Dedifferentiated amniotic fluid mesenchymal stem cell (primary cell): ENCODE data around the gene CELA2B.
"Not testable (repeated sequence)": the region's sequence is repeated elsewhere in the genome, so short reads cannot be mapped to it uniquely, and the experiment has no call there.

Experiments
- DNase-seq: peaks from one replicate; pipeline ENCODE4 v3.0.0-alpha.2; 2016; ENCODE audit errors: extremely low spot score

CELA2B gene

DNA sequence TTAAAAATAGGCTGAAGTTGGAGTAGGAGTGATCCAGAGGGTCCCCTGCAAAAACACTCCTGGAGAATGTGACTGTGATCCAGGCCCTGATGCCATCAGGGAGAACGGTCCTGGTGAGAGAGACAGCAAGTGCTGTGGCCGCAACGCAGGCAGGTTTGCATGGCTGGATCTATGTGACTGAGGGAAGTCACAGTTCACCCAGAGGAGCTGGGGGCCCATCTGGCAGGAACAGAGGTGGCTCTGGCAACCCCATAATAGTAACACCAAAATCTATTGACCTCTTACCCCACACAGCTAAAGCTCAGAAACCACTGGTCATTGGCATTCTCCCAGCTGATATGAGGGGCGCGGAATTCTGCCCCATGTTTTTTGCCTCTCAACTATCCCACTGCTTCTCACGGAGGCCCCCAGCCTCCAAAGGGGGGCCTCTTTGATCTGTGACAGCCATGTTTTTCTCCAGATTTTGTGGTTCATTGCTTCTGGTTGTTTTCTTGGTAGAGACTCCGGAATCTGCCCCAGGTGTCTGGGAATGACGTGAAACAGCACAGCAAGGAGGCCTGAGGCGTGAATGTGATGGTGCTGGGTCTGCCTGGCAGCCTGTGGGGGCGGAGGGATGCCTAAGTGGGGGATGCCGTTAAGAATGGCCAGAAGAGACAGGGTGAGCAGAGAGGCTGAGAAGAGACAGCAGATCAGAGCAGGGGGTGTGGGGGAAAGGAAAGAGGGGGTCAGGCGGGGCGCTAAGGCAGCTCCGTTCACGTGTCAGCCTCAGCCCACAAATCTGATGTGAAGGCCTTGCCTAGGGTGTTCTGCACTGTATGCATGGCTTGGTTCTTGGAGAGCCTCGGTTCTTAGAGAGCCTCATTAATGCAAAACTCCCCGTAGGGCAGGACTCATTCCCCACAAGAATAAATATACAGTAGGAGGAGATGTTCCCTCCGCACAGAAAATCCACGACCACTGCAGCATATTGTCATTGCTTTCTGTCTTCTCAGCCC, 24.6 kb downstream of the CELA2B start:
- no peak for DNase-seq

DNA sequence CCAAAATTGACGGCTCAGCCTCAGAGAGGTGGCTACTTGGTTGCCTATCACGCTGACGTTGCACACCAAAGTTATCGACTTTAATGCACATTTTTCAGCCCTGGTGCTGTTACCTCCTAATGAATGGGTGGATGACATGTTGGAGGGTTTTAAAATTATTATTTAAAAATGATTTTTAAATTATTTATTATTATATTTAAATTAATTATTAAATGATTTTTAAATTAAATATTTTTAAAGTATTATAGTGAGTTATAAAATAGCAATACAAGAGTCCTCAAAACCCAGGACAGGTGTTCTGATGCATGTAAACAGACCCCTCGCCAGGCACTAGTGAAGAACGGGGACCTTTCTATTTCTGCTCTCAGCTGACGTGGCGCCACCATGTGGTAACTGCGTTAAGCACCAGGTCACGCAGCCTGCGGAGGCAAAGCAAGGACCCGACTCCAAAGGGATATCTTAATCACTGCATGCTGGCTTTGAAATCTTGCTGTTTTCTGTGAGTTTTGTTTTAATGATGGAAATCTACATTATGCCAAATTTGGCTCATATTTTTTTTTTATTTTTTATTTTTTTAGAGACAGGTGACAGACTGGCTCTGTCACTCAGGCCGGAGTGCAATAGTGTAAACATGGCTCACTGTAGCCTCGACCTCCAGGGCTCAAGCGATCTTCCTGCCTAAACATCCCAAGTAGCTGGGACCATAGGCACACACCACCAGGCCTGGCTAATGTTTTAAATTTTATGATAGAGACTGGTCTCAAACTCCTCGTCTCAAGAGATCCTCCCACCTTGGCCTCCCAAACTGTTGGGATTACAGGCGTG, 25.5 kb downstream of the CELA2B start:
- no peak for DNase-seq

DNA sequence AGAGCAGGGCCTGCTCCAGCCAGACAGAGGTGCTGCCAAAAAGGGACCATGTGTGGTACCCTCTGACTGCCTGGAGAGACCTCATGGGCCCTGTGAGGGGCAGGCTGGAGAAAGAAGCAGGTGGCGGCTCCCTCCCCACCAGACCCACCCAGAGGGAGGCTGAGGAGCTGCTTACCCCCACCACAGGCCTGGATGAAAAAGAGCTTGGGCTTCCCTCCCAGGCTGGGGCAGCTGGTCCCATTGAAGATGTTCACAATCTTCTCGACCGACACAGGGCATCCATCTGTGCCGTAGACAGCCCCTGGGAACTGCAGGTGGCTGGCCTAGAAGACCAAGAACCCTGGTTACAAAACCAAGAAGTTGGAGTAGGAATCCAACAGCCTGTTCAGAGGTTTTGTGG, 28.5 kb downstream of the CELA2B start:
- no peak for DNase-seq

DNA sequence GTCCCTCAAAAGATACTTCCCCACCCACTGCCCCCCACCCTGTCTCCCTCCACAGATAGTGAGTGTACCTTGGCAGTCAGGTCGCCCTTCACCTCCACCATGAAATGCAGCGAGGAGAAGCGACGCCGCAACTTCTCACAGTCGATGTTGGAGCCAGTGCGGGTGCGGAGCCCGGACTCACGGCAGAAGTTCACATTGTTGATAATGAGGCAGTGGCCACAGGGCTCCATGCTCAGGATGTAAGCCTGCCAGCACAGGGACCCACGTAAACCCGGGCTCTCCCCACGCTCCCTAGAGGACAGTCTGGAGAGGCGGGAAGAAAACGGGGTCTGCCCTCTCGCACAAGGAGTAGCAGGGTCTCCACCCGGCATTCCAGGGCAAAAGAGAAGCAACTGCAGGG, 30.9 kb downstream of the CELA2B start:
- no peak for DNase-seq

DNA sequence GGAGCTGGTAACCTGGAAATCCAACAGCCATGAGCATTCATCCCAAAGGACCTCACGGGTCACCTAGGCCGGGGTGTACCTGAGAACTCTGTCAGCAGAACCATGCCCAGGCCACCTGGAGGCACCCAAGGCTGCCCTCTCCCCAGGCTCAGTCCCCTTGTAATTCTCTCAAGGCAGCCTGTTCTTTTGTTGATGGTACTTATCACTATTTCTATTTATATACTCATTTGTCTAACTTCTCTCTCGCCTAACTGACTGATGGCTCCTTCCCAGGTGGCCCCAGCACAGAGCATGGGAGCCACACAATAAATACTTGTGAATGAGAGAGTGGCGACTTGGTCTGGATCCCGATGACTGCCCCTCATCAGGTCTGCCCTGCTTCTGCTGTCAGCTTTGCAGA, 31.4 kb downstream of the CELA2B start:
- DNase-seq: no peak

DNA sequence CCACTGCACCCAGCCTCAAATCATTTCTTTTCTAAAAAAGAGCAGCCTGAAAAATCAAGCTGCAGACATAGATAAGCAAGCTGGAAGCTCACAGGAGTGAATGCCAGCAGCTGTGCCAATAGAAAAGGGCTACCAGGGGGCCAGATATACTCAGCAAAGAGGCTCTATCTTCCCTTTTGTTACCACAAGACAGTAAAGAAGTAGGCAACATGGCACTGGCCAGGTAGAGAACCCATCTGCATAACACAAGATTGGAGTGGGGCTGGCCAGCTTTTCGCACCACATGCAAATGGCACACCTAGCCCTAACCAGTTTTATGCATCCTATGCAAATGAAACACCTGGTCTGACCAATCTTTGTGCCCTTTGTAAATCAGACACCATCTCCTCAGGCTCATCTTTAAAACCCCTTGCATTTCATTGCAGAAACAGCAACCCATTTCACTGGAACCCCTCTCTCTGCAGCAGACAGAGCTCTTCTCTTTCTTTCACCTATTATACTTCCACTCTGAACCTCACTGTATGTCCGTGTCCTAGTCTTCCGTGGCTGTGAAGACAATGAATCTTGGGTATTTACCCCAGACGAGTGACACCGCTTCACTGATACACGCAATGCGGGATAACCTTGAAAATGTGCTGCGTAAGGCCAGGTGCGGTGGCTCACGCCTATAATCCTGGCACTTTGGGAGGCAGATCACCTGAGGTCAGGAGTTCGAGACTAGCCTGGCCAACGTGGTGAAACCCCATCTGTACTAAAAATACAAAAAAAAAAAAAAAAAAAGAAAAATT, 33.0 kb downstream of the CELA2B start:
- DNase-seq: no peak

DNA sequence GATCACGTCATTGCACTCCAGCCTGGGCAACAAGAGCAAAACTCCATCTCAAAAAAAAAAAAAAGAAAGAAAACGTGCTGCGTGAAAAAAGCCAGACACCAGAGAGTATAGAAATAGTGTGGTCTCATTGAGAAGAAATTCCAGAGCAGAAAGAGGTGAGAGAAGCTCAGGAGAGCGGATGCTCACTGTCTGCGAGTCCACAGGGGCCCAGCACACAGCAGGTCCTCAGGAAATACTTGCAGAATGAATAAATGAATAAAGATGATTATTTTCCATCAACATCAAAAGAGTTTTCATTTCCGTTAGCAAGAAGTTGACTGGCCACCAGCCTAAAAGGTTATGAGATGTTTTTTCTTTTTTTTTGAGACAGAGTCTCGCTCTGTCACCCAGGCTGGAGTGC, 33.7 kb downstream of the CELA2B start:
- DNase-seq: no peak

DNA sequence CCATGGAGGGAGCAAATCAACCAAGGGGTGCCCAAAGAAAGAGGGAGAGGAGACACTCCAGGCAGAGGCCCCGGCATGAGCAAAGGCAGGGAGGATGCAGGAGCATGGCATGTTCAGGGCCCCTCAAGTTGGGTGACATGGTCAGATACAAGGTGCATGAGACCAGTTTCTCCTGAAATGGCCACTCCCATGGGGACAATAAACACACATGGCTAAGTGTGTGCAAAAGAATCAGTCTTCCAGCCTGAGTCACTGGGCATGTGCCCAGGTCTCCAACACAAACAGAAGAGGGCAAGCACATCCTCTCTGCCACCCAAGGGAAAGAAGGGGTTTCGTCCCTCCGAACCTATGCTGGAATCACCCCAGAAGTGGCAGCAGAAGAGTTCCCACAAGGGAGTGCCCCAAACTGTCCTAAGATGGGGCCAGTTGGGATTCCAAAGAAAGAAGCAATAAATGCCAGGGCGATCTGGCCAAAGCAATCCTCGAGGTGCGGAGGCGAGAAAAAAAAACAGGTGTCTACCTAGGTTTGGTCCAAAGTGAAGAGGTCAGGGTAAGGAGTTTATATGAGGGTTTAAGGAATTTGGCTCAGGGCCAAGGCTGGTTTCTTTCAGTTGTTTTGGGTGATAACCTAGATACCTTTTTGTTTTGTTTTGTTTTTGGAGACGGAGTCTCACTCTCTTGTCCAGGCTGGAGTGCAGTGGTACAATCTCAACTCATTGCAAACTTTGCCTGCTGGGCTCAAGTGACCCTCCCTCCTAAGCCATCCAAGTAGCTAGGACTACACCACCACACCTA, 34.9 kb downstream of the CELA2B start:
- no peak for DNase-seq

DNA sequence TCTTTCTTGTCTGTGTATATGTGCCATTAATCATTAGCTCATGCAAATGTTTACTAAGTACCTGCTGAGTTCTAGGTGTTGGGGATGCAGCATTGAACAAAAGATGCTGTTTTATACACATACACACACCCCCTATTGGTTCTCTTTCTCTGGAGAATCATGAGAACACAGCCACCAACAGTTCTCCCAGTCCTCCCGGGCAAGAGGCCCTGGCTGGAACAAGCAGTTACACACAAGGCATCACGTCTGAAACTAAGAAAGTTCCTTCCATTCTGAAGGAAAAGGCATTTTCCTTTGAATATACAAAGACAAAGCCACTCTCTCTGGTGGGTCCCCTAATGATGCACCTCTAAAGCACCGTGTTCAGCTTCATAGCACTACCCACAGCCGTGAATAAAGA, 37.3 kb downstream of the CELA2B start:
- DNase-seq: no peak

DNA sequence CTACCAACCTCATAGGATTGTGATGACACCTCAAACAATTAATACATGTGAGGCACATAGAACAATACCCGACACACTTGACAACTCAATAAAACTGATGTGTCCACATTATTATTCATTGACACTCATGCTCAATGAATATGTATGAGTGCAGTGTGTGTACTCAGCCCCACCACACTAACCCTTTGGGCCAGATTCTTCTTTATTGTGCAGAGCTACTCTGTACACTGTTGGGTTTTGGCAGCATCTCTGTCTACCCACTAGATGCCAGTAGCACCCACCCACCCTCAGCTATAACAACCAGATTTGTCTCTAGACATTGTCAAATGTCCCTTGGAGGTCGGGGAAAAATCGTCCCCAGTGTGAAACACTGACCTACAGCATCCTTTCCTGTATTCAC, 38.0 kb downstream of the CELA2B start:
- no peak for DNase-seq

DNA sequence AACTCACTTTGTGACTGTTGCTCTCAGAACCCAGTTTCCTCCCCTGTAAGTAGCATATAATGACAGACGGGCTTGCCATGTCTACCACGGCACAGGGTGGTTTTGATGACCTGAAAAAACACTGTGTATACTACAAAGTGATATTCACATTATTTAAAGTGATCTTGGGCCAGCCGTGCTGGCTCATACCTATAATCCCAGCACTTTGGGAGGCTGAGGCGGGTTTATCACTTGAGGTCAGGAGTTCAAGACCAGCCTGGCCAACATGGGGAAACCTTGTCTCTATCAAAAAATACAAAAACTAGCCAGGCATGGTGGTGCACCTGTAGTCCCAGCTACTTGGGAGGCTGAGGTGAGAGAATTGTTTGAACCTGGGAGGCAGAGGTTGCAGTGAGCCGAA, 38.7 kb downstream of the CELA2B start:
- DNase-seq: not testable (repeated sequence)

DNA sequence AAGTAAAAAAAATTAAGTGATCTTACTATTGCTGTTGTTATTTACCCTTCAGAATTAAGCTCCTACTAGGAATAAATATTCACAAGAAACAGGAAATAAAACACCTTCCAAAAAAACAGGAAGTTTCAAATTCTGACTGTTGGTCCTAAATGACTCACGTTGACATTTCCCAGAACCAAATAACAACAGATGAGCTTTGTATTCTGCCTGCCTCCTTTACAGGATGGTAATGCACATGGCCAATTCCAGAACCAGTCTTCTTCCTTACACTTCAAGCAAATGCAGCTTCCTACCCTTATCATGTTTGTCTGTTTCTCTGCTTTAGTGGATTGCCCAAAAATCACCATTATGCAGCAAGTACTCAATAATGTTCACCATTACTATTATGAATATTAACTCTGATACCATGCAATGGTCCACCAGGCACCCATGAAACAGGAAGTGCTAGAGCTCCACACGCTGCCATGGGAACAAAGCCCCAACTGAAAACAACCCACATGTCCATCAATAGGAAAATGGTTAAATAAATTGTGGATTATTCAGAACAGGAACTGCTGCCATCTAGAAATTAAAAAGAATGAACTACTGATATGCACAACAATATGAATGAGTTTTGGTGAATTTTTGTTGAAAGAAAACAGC, 39.2 kb downstream of the CELA2B start:
- no peak for DNase-seq

DNA sequence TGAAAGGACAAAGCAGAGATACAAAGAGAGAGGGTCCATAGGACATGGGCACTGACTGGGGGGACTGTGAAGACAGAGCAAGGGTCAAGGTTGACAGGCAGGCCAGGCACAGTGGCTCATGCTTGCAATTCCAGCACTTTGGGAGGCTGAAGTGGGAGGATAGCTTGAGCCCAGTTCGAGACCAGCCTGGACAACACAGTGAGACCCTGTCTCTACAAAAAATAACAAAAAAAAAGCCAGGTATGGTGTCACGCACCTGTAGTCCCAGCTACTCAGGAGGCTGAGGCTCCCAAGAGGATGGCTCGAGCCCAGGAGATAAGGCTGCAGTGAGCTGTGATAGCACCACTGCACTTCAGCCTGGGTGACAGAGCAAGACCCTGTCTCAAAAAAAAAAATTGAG, 43.7 kb downstream of the CELA2B start:
- no peak for DNase-seq

DNA sequence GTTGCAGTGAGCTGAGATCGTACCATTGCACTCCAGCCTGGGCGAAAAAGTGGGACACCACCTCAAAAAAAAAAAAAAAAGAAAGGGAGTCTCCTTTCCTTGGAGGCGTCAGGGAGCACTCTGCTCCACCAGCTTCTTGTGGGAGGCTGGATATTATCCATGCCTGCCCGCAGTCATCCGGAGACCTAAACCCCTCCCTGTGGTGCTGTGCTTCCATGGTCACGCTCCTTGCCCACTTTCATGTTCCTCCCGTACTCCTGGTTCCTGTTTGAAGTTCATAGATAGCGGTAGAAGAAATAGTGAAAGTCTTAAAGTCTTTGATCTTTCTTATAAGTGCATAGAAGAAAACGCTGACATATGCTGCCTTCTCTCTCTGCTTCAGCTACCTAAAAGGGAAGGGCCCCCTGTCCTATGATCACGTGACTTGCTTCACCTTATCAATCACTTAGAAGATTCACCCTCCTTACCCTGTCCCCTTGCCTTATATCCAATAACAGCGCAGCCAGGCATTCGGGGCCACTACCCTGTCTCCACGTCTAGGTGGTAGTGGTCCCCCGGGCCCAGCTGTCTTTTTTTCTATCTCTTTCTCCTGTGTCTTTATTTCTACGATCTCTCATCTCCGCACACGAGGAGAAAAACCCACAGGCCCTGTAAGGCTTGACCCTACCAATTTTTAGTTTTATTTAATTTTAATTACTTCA, 45.5 kb downstream of the CELA2B start:
- not testable (repeated sequence) for DNase-seq

DNA sequence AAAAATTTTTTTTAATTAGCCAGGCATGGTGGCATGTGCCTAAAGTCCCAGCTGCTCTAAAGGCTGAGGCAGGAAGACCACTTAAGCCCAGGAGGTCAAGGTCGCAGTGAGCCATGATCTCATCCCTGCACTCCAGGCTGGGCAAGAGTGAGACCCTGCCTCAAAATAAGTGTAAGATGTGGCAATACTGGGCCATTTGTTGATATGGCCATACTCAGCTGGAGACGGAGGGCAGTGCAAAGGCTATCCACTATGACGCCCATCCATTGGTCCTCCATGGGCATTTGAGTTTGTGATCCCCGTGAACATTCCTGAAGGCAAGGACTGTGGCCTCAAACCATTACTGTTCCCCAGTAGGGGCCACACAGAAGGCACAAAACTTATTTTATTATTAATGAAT, 46.6 kb downstream of the CELA2B start:
- no peak for DNase-seq

DNA sequence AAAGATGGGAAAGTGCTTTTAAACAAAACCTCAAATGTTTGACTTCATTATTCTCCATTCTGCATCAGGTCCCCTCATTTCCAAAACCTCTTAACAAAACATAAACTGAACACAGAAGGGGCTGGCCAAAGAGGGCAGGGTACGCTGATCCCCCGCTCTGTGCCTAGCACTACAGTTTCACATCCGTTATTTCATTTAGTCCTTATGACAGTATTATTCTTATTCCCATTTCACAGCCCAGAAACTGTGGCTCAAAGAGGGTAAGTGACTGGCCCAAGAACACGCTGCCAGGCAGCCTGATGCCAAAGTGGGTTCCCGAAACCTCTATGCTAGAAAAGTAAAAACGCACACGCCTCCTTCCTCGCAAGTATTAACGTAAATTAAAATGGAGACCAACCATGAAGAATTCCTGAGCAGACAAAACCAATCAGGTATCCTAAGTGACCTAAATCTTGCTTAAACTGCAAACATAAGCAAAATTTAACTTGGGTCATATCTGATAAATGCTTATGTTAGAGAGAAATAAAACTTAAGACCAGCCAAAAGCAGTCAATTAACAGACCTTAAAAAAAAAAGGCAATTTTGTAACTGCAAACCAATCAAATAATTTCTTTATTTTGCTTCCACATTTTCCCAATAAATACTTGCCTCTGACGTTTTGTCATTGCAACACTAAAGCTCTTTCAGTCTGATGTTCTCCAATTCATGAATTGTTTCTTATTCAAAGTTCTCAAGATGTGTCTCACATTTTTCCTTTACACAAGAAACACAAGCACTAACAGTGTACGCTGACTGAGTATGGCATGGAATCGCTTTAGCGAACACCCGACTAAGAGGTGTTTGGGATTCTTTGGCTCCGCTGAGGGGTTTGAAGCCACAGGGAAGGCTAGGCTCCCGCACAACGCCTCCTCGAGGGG, 47.5 kb downstream of the CELA2B start:
- DNase-seq: no peak

DNA sequence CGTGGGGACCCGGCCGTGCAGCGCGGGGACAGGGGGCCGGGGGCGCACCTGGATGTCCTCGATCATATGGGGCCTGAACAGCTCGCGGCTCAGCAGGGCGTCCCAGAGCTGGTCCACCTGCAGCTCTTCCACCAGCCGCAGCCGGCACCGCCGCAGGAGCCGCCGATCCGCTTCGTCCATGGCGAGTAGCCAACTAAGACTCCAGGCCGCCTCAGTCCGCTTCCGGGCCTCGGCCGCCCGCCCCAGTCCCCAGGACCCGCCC, 48.0 kb downstream of the CELA2B start, which contains the start of gene CASP9:
TSS of gene CASP9 (minus strand) at position 195 of the 262 bp plus-strand sequence. CDS start at position 180, 15 bp downstream.
- DNase-seq: no peak

DNA sequence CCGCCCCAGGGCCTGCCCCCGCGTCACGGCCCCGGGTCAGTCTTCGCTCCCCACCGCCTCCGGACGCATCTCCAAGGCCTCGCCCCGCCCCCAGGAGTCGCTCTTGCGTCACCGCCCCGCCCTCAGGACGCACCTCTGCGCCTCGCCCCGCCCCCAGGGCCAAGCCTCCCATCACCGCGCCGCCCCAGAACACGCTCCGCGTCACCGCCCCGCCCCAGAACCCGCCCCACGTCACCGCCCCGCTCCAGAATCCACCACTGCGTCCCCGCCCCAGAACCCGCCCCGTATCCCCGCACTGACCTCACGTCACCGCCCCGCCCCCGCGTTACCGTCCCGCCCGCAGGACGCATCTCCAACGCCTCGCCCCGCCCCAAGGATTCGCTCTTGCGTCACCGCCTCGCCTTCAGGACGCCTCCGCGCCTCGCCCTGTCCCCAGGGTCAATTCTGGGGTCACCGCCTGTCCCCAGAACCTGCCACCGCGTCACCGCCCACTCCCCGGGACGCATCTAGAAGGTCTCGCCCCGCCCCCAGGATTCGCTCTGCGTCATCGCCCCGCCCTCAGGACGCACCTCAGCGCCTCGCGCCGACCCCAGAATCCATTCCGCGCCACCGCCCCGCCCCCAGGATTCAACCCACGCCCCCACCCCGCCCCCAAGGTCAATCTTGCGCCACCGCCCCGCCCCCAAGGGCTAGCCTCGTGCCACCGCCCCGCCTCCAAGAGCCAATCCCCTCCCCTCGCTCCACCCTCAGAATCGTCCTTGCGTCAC, 48.6 kb downstream of the CELA2B start:
- DNase-seq: peak; percentile 98
